ENCODE data around the gene NAB2. TPM values are rescaled to one million over a fixed set of nuclear protein-coding genes. Genes with fewer than 3 reads are reported as not detected.
A peak's percentile ranks its signal among the peaks of the same experiment; 100 is the strongest.

NAB2 gene
- total RNA-seq = 34.4 TPM

DNA sequence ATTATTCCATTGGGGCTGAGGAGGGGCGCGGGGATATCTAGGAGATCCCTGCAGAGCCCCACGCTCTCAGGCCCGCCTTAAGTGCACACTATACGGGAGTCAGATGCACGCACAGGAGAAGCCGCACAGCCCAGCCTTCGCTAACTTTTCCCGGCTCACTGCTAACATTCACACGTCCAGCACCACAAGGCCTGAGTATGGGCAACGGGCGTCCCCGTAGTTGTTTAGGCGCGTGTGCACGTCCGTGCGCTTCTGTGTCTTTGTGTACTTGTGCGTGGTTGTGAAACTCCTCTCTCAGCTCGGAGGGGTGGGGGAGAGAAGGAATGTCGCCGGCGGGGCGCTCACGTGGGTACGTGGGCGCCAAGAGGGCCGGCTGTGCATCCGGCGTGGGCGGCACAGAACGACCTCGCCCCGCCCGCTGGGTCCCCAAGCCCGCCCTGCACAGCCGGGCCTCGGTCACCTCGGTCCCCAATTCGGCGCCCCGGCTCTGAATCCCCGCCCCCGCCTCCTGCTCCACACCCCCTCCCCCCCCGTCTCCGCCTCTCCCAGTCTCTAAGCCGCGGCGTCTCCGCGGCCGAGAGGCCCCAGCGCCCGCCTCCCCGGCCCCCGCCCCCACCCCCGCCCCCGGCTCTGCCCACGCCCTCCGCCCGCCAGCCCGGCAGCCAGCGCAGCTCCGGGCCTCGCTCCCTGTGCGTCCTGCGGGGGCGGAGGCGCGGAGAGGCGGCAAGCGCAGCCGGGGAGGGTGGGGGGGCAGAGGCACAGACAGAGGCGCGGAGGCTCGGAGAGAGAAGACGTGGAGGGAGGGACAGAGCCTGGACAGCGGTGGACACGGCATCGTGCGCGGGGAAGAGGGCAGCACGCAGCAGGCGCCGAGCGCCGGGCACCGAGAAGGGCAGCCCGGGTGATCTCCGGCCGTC lies at the start of gene NAB2:
Gene NAB2, plus strand, starts transcription at position 761 of the 917 bp plus-strand sequence. CDS start 158 bp downstream, outside the sequence.
- intact Hi-C loops (cut with DNase I) = no loop called here
- H3K27me3 ChIP-seq = no peaks in the 10 kb centered on the region
- no peaks in the 10 kb centered on the region for H3K9me3 ChIP-seq
- peaks cover 54% of the 10 kb centered on the region for H3K4me1 ChIP-seq
- H3K36me3 ChIP-seq = peaks cover 0 to 26% of the 10 kb centered on the region in 2 donors
- H3K4me3 ChIP-seq = peak within 1 kb of the TSS; percentile 81 to 89
- peak within 1 kb of the TSS; percentile 100 for H3K27ac ChIP-seq
- TF ChIP-seq POLR2A (IDR thresholded peaks at IDR 0.05) (peak in 1 of 2 donors; percentile 93), POLR2AphosphoS5 (IDR thresholded peaks at IDR 0.05; ENCODE audit: insufficient read depth in 1 of 2, low read depth in 1 of 2) (peak; percentile 64 to 97), CTCF (IDR thresholded peaks at IDR 0.05) (peak in 1 of 3 experiments; percentile 20)
- peak; percentile 96 to 97 for DNase-seq (ENCODE audit: extremely low spot score in 2 of 2)

GRCh38 chr12:57040211-57040610 lies 48.7 kb upstream of the NAB2 start:
- H3K9me3 ChIP-seq = no peaks in the 10 kb centered on the region
- intact Hi-C loops (cut with DNase I) = no loop called here
- no peak overlapping the region for H3K27ac ChIP-seq
- no peaks in the 10 kb centered on the region for H3K36me3 ChIP-seq
- no peak for TF ChIP-seq POLR2A (IDR thresholded peaks at IDR 0.05)
- no peaks in the 10 kb centered on the region for H3K27me3 ChIP-seq
- H3K4me3 ChIP-seq = no peak overlapping the region
- no peak for DNase-seq (ENCODE audit: extremely low spot score in 2 of 2)
- no peaks in the 10 kb centered on the region for H3K4me1 ChIP-seq

DNA sequence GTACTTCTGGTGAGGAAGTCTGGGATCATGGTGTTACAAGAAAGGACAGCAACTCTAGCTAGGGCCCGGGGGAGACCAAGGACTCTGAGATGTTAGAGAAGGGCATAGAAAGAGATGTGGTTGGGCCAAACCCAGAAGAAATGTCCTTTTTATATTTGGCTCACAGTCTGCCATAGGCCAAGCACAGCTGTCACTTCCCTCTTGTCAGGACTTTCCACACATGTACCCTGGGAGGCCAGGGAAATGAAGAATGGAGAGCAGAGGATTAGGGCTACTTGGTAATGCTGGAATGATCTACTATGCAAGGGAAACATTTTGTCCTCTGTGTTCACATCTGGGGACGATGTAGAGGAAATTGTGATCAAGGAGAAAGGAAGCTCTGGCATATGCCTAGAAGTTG lies 48.2 kb upstream of the NAB2 start:
- Histone ChIP-seq H3K9me3 (no peaks in the 10 kb centered on the region), H3K36me3 (no peaks in the 10 kb centered on the region), H3K4me1 (no peaks in the 10 kb centered on the region), H3K27ac (no peak overlapping the region), H3K4me3 (no peak overlapping the region), H3K27me3 (no peaks in the 10 kb centered on the region)
- no peak for DNase-seq (ENCODE audit: extremely low spot score in 2 of 2)
- intact Hi-C loops (cut with DNase I) = no loop called here
- TF ChIP-seq POLR2A (IDR thresholded peaks at IDR 0.05) = no peak
- no peak for TF ChIP-seq CTCF (IDR thresholded peaks at IDR 0.05)
- no peak for TF ChIP-seq POLR2AphosphoS5 (IDR thresholded peaks at IDR 0.05; ENCODE audit: insufficient read depth in 1 of 2, low read depth in 1 of 2)

DNA sequence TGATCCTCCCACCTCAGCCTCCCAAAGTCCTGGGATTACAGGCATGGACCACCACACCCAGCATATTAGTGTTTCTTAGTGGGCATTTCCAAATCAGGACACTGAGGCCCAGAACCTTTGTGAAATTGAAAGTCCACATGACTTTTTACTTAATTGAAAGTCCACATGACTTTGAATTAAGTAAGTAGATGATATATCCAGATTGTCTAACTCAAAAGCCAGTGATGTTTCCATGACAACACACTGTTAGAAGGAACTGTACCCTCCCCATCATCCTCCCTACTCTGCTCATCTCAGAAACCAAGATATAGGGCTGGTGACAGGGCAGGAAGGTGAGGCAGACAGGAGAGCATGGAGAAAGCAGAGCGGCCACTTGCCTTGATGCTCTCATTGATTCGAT lies 46.2 kb upstream of the NAB2 start:
- H3K9me3 ChIP-seq = no peaks in the 10 kb centered on the region
- TF ChIP-seq POLR2A (IDR thresholded peaks at IDR 0.05) (no peak), POLR2AphosphoS5 (IDR thresholded peaks at IDR 0.05; ENCODE audit: insufficient read depth in 1 of 2, low read depth in 1 of 2) (no peak), CTCF (IDR thresholded peaks at IDR 0.05) (no peak)
- no peak overlapping the region for H3K4me3 ChIP-seq
- intact Hi-C loops (cut with DNase I) = no loop called here
- H3K27ac ChIP-seq = no peak overlapping the region
- H3K36me3 ChIP-seq = no peaks in the 10 kb centered on the region
- no peaks in the 10 kb centered on the region for H3K27me3 ChIP-seq
- DNase-seq (ENCODE audit: extremely low spot score in 2 of 2) = no peak
- H3K4me1 ChIP-seq = no peaks in the 10 kb centered on the region

DNA sequence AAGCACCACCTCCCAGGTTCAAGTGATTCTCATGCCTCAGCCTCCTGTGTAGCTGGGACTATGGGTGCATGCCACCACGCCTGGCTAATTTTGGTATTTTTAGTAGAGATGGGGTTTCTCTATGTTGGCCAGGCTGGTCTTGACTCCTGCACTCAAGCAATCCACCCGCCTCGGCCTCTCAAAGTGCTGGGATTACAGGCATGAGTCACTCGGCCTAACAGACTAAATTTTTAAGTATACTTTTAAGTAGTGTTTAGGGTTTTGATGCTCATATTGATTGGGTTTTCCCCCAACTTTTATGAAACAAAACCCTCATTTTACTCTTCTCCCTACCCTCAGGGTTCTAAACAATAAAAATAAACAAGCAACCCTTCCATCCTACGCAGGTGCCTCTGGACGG lies 44.4 kb upstream of the NAB2 start:
- Histone ChIP-seq H3K4me3 (no peak overlapping the region), H3K27ac (no peak overlapping the region), H3K36me3 (no peaks in the 10 kb centered on the region), H3K9me3 (no peaks in the 10 kb centered on the region), H3K27me3 (no peaks in the 10 kb centered on the region), H3K4me1 (no peaks in the 10 kb centered on the region)
- TF ChIP-seq CTCF (IDR thresholded peaks at IDR 0.05) (no peak), POLR2A (IDR thresholded peaks at IDR 0.05) (no peak), POLR2AphosphoS5 (IDR thresholded peaks at IDR 0.05; ENCODE audit: insufficient read depth in 1 of 2, low read depth in 1 of 2) (no peak)
- DNase-seq (ENCODE audit: extremely low spot score in 2 of 2) = no peak
- intact Hi-C loops (cut with DNase I) = no loop called here

Measured in vagina (tissue), 2 donors.